Stomach (tissue), 9 donors: ENCODE measurements around the gene SLC8A3. TPM values are rescaled to one million over a fixed set of nuclear protein-coding genes. Genes with fewer than 3 reads are reported as not detected.

Experiments used
- DNase-seq, 2 donors: peaks; one replicate each; pipeline versions ENCODE4 v3.0.0 to v3.0.0-alpha.2; 2013 to 2019
- H3K27ac ChIP-seq, 5 donors: fragments of 200-600 bp in 4 of 5; sonication (generic) in 4 of 5; one replicate each; pipeline ENCODE4 v1.5.1; 2013 to 2019; ENCODE audit warnings: mild to moderate bottlenecking in 1 of 5, moderate library complexity in 1 of 5
- H3K27me3 ChIP-seq, 3 donors: fragments of 200-600 bp; sonication (generic); one replicate each; pipeline ENCODE4 v1.5.1; 2017 to 2019; ENCODE audit warnings: mixed run types in 1 of 3
- H3K36me3 ChIP-seq, 4 donors: fragments of 200-600 bp; sonication (generic); 1 replicate in 3 of 4; 2 replicates in 1 of 4; pipeline ENCODE4 v1.5.1; 2016 to 2019
- H3K4me1 ChIP-seq, 4 donors: fragments of 200-600 bp; sonication (generic); one replicate each; pipeline ENCODE4 v1.5.1; 2016 to 2019
- H3K4me3 ChIP-seq, 4 donors: fragments of 200-600 bp; sonication (generic) in 3 of 4; one replicate each; pipeline ENCODE4 v1.5.1; 2016 to 2019; ENCODE audit warnings: mild to moderate bottlenecking in 1 of 4
- H3K9me3 ChIP-seq, 4 donors: fragments of 200-600 bp; sonication (generic); one replicate each; pipeline ENCODE4 v1.5.1; 2016 to 2019
- EP300 ChIP-seq: sonication (generic); formaldehyde crosslinking; IDR thresholded peaks from one replicate; pipeline ENCODE4 v1.6.1; 2017; ENCODE audit warnings: antibody characterized with exemption
- POLR2A ChIP-seq, 4 donors: fragments of 450-650 bp; IDR thresholded peaks; one replicate each; pipeline ENCODE4 v1.6.1; 2016; ENCODE audit warnings: antibody characterized with exemption in 4 of 4, control low read depth in 2 of 4, mild to moderate bottlenecking in 1 of 4, moderate library complexity in 1 of 4
- POLR2AphosphoS5 ChIP-seq, 3 donors: sonication (generic); formaldehyde crosslinking; IDR thresholded peaks; one replicate each; pipeline ENCODE4 v1.6.1; 2016; ENCODE audit warnings: antibody characterized with exemption in 3 of 3
- WGBS, 5 donors: extraction: QIAGEN DNeasy Blood & Tissue Kit in 3 of 5; methylation state at CpG; one replicate each; pipeline versions ENCODE4 v1.1.5 to v1.1.7; 2013 to 2018; 5-methylcytosine and 5-hydroxymethylcytosine counted together
- intact Hi-C: fragments of 100-400 bp; cut with DNase I; formaldehyde crosslinking; loops from one replicate; pipeline ENCODE4 v1.15.1; 2023; ENCODE audit warnings: low total_unique reads
- polyA plus RNA-seq, 3 donors: library from polyadenylated mRNA; stranded (reverse); fragments of 200-250 nt; gene quantifications; one replicate each; pipeline ENCODE4 v1.2.3, GENCODE V29; 2013
- total RNA-seq, 5 donors: library from RNA; depleted of rRNA; stranded (reverse); fragments of >200 nt; gene quantifications; one replicate each; pipeline versions ENCODE4 v1.1.0 to v1.2.3, GENCODE V29; 2014 to 2016
- TF ChIP-seq, protein P1 (sequence below), 7 experiments: fragments of 450-650 bp in 4 of 7; fragments of 200-600 bp in 3 of 7; sonication (generic) in 3 of 7; IDR thresholded peaks; one replicate each; pipeline ENCODE4 v1.5.1; 2016 to 2019; ENCODE audit warnings: antibody characterized with exemption in 7 of 7, control low read depth in 2 of 7, mild to moderate bottlenecking in 1 of 7
- donor health status: healthy with polysubstance abuse.
- donor health status: Bipolar disorder and iron deficiency.
- donor health status: healthy.

SLC8A3 gene
- total and polyA plus RNA-seq, 8 donors = 0.03 to 2.4 (median 0.87) TPM; not detected in 1

DNA sequence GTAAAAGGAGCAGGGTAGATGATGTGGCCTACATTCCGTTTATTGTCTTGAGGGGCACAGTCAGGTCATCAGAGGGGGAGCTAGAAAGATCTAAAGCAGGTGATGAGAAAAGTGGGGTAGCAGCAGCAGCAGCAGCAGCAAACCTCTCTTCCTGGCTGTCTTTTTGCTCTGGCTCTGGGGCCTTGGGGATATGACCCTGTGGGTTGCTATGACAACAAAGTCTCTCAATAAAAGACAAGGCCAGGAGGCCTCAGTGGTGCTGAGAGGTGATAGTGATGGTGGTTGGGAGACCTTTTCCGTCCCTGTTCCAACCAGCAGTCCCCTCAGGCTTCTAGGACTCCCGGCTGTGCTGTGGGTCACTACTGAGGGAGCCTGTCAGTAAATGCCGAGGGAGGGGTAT lies 138.6 kb downstream of the SLC8A3 start:
- Histone ChIP-seq H3K4me3 (no peak overlapping the region), H3K36me3 (no peaks in the 10 kb centered on the region), H3K27me3 (peaks cover 0 to 3% (median 0%) of the 10 kb centered on the region in 3 donors), H3K27ac (no peak overlapping the region), H3K4me1 (peaks cover 0 to 24% (median 4%) of the 10 kb centered on the region in 4 donors), H3K9me3 (no peaks in the 10 kb centered on the region)
- intact Hi-C loops = no loop called here
- 73 to 89% (median 85%) methylated on average over 4 of the region's 4 CpGs for WGBS, 5 donors
- TF ChIP-seq EP300 (no peak), POLR2AphosphoS5 (IDR thresholded peaks at IDR 0.05) (no peak), POLR2A (IDR thresholded peaks at IDR 0.05) (no peak)
- TF ChIP-seq, protein P1, sequence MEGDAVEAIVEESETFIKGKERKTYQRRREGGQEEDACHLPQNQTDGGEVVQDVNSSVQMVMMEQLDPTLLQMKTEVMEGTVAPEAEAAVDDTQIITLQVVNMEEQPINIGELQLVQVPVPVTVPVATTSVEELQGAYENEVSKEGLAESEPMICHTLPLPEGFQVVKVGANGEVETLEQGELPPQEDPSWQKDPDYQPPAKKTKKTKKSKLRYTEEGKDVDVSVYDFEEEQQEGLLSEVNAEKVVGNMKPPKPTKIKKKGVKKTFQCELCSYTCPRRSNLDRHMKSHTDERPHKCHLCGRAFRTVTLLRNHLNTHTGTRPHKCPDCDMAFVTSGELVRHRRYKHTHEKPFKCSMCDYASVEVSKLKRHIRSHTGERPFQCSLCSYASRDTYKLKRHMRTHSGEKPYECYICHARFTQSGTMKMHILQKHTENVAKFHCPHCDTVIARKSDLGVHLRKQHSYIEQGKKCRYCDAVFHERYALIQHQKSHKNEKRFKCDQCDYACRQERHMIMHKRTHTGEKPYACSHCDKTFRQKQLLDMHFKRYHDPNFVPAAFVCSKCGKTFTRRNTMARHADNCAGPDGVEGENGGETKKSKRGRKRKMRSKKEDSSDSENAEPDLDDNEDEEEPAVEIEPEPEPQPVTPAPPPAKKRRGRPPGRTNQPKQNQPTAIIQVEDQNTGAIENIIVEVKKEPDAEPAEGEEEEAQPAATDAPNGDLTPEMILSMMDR (IDR thresholded peaks at IDR 0.05) = no peak
- DNase-seq = no peak

DNA sequence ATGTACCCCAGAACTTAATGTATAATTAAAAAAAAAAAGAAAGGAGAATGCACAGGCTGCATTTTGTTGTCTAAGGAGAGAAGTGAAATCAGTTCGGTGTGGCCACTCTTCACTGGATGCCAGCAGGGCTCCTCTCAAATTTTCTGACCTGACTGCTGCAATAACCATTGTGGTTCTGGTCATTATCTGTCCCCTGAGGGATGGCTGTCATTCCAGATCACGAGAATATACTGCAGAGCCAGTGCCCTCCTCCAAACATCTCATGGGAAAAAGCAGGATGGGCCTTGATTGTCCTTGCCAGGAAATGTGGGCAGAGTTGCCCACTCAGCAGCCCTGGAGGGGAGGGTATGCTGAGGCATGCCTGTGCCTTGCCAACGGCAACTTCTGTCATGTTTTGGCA lies 139.1 kb downstream of the SLC8A3 start:
- intact Hi-C loops = no loop called here
- Histone ChIP-seq H3K4me1 (peaks cover 0 to 24% (median 4%) of the 10 kb centered on the region in 4 donors), H3K9me3 (no peaks in the 10 kb centered on the region), H3K4me3 (no peak overlapping the region), H3K27me3 (peaks cover 0 to 3% (median 0%) of the 10 kb centered on the region in 3 donors), H3K36me3 (no peaks in the 10 kb centered on the region), H3K27ac (no peak overlapping the region)
- no peak for DNase-seq
- 71 to 81% (median 73%) methylated on average over 3 of the region's 3 CpGs for WGBS, 5 donors
- TF ChIP-seq EP300 = no peak
- TF ChIP-seq, protein P1 (IDR thresholded peaks at IDR 0.05) = no peak
- no peak for TF ChIP-seq POLR2A (IDR thresholded peaks at IDR 0.05)
- no peak for TF ChIP-seq POLR2AphosphoS5 (IDR thresholded peaks at IDR 0.05)

DNA sequence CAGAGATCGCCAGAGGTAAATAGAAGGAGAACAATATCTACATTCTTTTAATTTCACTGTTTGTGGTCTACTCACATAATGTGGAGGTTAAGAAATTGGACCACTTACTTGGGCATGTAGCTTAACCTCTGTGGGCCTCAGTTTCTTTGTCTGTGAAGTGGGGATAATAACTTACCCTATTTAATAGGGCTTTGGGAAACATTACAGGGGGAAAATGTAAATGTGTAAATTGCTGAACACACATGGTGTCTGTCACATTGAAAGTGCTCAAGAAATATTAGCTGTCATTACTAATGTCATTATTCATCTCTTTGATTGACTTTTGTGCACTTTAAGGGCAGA lies 140.5 kb downstream of the SLC8A3 start:
- Histone ChIP-seq H3K9me3 (no peaks in the 10 kb centered on the region), H3K36me3 (no peaks in the 10 kb centered on the region), H3K27me3 (peaks cover 0 to 3% (median 0%) of the 10 kb centered on the region in 3 donors), H3K4me3 (no peak overlapping the region), H3K4me1 (peaks cover 0 to 24% (median 4%) of the 10 kb centered on the region in 4 donors), H3K27ac (no peak overlapping the region)
- no peak for DNase-seq
- TF ChIP-seq EP300 (no peak), POLR2A (IDR thresholded peaks at IDR 0.05) (no peak), POLR2AphosphoS5 (IDR thresholded peaks at IDR 0.05) (no peak)
- TF ChIP-seq, protein P1 (IDR thresholded peaks at IDR 0.05) = no peak
- intact Hi-C loops = no loop called here
- 29 to 55% (median 50%) methylated on average over 1 of the region's 1 CpG for WGBS, 5 donors

DNA sequence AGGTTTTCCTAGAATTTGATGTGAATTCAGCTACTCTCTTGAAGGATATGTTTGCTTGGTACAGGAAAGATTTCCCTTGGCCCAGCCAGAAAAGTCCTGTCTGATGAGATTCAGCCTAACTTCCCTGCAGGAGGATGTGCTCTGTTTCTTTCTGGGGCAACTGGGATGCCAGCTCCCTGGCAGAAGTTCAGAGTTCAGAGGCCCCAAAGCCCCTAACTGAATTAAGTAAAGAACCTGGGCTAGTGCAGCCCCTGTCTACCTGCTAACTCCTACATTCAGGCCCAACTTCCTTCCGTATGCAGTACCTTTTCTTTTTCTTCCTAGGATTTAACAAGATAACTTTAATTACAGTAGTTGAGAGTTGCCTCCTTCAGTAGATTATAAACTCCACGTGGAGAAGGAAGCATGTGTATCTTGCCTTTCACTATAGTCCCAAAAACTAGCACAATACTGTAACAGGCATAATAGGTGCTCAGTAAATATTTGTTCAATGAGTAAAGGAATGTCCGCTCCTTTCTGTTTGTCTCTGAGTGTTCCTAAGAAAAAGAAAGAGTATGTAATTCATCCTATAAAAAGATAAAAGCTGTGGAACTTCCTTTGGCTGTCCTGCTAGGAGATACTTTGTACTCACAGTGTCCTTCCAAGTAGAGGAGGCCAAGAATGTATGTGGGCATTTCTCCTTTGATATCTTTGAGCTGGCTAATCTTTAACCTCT lies 141.0 kb downstream of the SLC8A3 start:
- TF ChIP-seq POLR2AphosphoS5 (IDR thresholded peaks at IDR 0.05) (no peak), EP300 (no peak), POLR2A (IDR thresholded peaks at IDR 0.05) (no peak)
- TF ChIP-seq, protein P1 (IDR thresholded peaks at IDR 0.05) = no peak
- H3K9me3 ChIP-seq = no peaks in the 10 kb centered on the region
- H3K27ac ChIP-seq = no peak overlapping the region
- no peak overlapping the region for H3K4me3 ChIP-seq
- no peaks in the 10 kb centered on the region for H3K36me3 ChIP-seq
- H3K4me1 ChIP-seq = peaks cover 0 to 24% (median 4%) of the 10 kb centered on the region in 4 donors
- DNase-seq = no peak
- WGBS, 5 donors = 22 to 50% (median 37%) methylated on average over 3 of the region's 3 CpGs
- peaks cover 0 to 9% (median 0%) of the 10 kb centered on the region in 3 donors for H3K27me3 ChIP-seq
- intact Hi-C loops = no loop called here
